HepG2 (cell line): ENCODE measurements around the gene MEGF6. TPM values are rescaled to one million over a fixed set of nuclear protein-coding genes. Genes with fewer than 3 reads are reported as not detected.

Experiments used
- ATAC-seq: fragments of 200-7000 bp; cut with Tn5 transposase; 3 replicates; pipeline ENCODE4 v1.9.1; 2020; ENCODE audit warnings: mild to moderate bottlenecking, moderate library complexity
- BruUV-seq: library from RNA; stranded (reverse); fragments of 400-500 nt; replicated peaks from 2 replicates; lab custom pipeline; 2021; lab: Mats Ljungman, UMichigan
- CTCF ChIA-PET: fragments of 300-600 bp; formaldehyde crosslinking; extraction: SDS; loops from one replicate; lab custom pipeline; 2021; ENCODE audit warnings: low total read pairs, inconsistent platforms, low intra/inter-chr PET ratio; lab: Yijun Ruan, JAX
- POLR2A ChIA-PET: fragments of 350-600 bp; sonication (Branson Sonifier 250); formaldehyde crosslinking; loops from one replicate; lab custom pipeline; 2020; ENCODE audit warnings: antibody characterized with exemption, inconsistent platforms; lab: Yijun Ruan, JAX
- DNase-seq: peaks from one replicate; pipeline ENCODE4 v3.0.0-alpha.2; 2015; ENCODE audit warnings: low spot score
- FAIRE-seq: peaks from 3 replicates; lab custom pipeline; 2011; peaks lifted over from hg19 to GRCh38; lab: Jason Lieb, UNC
- H2AFZ ChIP-seq: one replicate; pipeline ENCODE4 v1.6.1; 2011; ENCODE audit warnings: low read length, inconsistent platforms
- H3K27ac ChIP-seq: fragments of 300-600 bp; 3 replicates; pipeline ENCODE4 v1.8.0; 2011; ENCODE audit warnings: mixed run types, mild to moderate bottlenecking, mixed read lengths, low read length, inconsistent platforms; ENCODE audit not compliant: insufficient read depth; ENCODE audit errors: extremely low read length
- H3K27me3 ChIP-seq, 2 experiments: fragments of 200-600 bp in 1 of 2; 2 replicates in 1 of 2; 3 replicates in 1 of 2; pipeline versions ENCODE4 v1.6.0 to v1.8.0; 2011; ENCODE audit warnings: low read length in 2 of 2, mild to moderate bottlenecking in 2 of 2, moderate library complexity in 2 of 2, inconsistent platforms in 1 of 2; ENCODE audit not compliant: insufficient read depth in 2 of 2, control insufficient read depth in 1 of 2
- H3K36me3 ChIP-seq, 2 experiments: fragments of 200-600 bp in 1 of 2; replicated peaks in 1 of 2; 2 replicates in 1 of 2; 3 replicates in 1 of 2; pipeline versions ENCODE4 v1.5.1 to v1.8.0; 2011; ENCODE audit warnings: low read length in 2 of 2, inconsistent platforms in 1 of 2; ENCODE audit not compliant: insufficient read depth in 2 of 2, control insufficient read depth in 1 of 2
- H3K4me1 ChIP-seq: 2 replicates; pipeline ENCODE4 v1.5.1; 2012; ENCODE audit warnings: low read length, inconsistent platforms; ENCODE audit not compliant: insufficient read depth
- H3K4me2 ChIP-seq: 2 replicates; pipeline ENCODE4 v1.6.0; 2011; ENCODE audit warnings: low read depth, low read length, inconsistent platforms
- H3K4me3 ChIP-seq, 3 experiments: fragments of 200-600 bp in 1 of 3; sonication (generic), shearing (Covaris generic) in 1 of 3; replicated peaks in 1 of 3; 2 replicates each; pipeline ENCODE4 v1.5.1; 2011 to 2016; ENCODE audit warnings: low read length in 3 of 3, inconsistent platforms in 2 of 3, low read depth in 2 of 3, mild to moderate bottlenecking in 2 of 3, control low read depth in 1 of 3, mixed read lengths in 1 of 3; ENCODE audit not compliant: insufficient read depth in 1 of 3
- H3K79me2 ChIP-seq: one replicate; pipeline ENCODE4 v1.6.1; 2011; ENCODE audit warnings: low read length, inconsistent platforms; ENCODE audit not compliant: insufficient read depth
- H3K9ac ChIP-seq: 2 replicates; pipeline ENCODE4 v1.6.0; 2011; ENCODE audit warnings: mild to moderate bottlenecking, low read depth, low read length, inconsistent platforms; ENCODE audit not compliant: insufficient read depth
- H3K9me3 ChIP-seq: 2 replicates; pipeline ENCODE4 v1.5.1; 2012; ENCODE audit warnings: mild to moderate bottlenecking, low read length
- H4K20me1 ChIP-seq: 2 replicates; pipeline ENCODE4 v1.6.0; 2011; ENCODE audit warnings: inconsistent platforms, mild to moderate bottlenecking, low read length, moderate library complexity; ENCODE audit not compliant: insufficient read depth
- AGO2 ChIP-seq: fragments of 200-400 bp; formaldehyde crosslinking; optimal IDR thresholded peaks from 2 replicates; pipeline ENCODE3; 2017; ENCODE audit warnings: mild to moderate bottlenecking, low read depth, low read length, moderate library complexity
- NBN ChIP-seq: fragments of 450-650 bp; conservative IDR thresholded peaks from 2 replicates; pipeline ENCODE4 v1.6.1; 2017
- POLR2G ChIP-seq: fragments of 200-400 bp; formaldehyde crosslinking; IDR thresholded peaks from 2 replicates; pipeline ENCODE4 v1.6.1; 2018; ENCODE audit warnings: mild to moderate bottlenecking, low read depth, low read length, moderate library complexity
- SRF ChIP-seq: IDR thresholded peaks from 2 replicates; pipeline ENCODE4 v1.6.1; 2011; ENCODE audit warnings: mild to moderate bottlenecking, low read depth, low read length, moderate library complexity
- SRSF9 ChIP-seq: fragments of 200-400 bp; formaldehyde crosslinking; IDR thresholded peaks from 2 replicates; pipeline ENCODE4 v1.6.1; 2018; ENCODE audit warnings: borderline replicate concordance, mild to moderate bottlenecking, low read depth, low read length; ENCODE audit not compliant: insufficient read depth, poor library complexity, severe bottlenecking
- TBX3 ChIP-seq: fragments of 450-650 bp; IDR thresholded peaks from 2 replicates; pipeline ENCODE4 v1.6.1; 2017; ENCODE audit warnings: antibody characterized with exemption, mild to moderate bottlenecking, inconsistent platforms, borderline replicate concordance
- ZNF264 ChIP-seq: sonication (generic); formaldehyde crosslinking; IDR thresholded peaks from 2 replicates; pipeline ENCODE4 v1.4.0; 2020; ENCODE audit warnings: missing genetic modification reagents
- ZNF337 ChIP-seq: sonication (generic); formaldehyde crosslinking; IDR thresholded peaks from 2 replicates; pipeline ENCODE4 v1.5.1; 2020; ENCODE audit warnings: missing genetic modification reagents, low read depth, mild to moderate bottlenecking, borderline replicate concordance
- ZNF879 ChIP-seq: sonication (generic); formaldehyde crosslinking; IDR thresholded peaks from 2 replicates; pipeline ENCODE4 v1.8.1; 2023; ENCODE audit warnings: missing genetic modification reagents
- WGBS: methylation state at CpG from one replicate; pipeline ENCODE4 v1.1.6; 2017; ENCODE audit warnings: low lambda C conversion rate; 5-methylcytosine and 5-hydroxymethylcytosine counted together
- in situ Hi-C: cut with HindIII; loops from 2 replicates; pipeline ENCODE4 v1.10.0; 2017; ENCODE audit warnings: low pct_unique_long_range_greater_than_20kb; ENCODE audit not compliant: extremely low pct_ligation_motif_present
- intact Hi-C: fragments of 100-400 bp; cut with micrococcal nuclease; formaldehyde crosslinking; loops from one replicate; pipeline ENCODE4 v1.10.0; 2022; ENCODE audit not compliant: unreplicated experiment
- polyA plus RNA-seq, 8 experiments: library from polyadenylated mRNA; depleted of rRNA in 3 of 8; stranded (reverse) in 7 of 8; unstranded in 1 of 8; fragments of >200 nt; fragmentation: Illumina TruSeq in 4 of 8; extraction: Trizol in 4 of 8; gene quantifications; 2 replicates each; pipeline versions ENCODE4 v1.2.1 to v1.2.3, GENCODE V29; 2011 to 2016; ENCODE audit warnings: low read depth in 4 of 8, missing spikeins in 1 of 8, mixed read lengths in 1 of 8; ENCODE audit not compliant: insufficient read depth in 1 of 8
- total RNA-seq, 5 experiments: library from RNA; depleted of rRNA; stranded (reverse); fragments of >200 nt; fragmentation: Illumina TruSeq; extraction: Trizol; gene quantifications; 2 replicates each; pipeline ENCODE4 v1.2.3, GENCODE V29; 2016; ENCODE audit warnings: low read depth in 1 of 5

The MEGF6 gene
- total and polyA plus RNA-seq, 2 of the 13 experiments (the other 11 are each of a cell fraction or from before 2014, with no cell fraction given): 1.9 TPM

DNA sequence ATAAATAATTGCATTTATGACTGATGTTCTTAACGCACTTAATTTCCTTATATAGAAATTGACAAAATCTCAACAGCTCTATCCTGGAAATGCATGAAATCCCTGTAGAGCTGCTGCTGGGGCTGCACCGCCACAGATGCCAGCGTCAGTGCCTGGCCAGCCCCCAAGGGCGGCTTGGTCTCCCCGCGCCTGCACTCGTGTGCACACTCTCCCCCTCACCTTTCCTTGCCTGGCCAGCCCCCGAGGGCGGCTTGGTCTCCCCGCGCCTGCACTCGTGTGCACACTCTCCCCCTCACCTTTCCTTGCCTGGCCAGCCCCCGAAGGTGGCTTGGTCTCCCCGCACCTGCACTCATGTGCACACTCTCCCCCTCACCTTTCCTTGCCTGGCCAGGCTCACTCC lies 24.8 kb upstream of the MEGF6 start:
- 95% methylated on average over 14 of the region's 14 CpGs for WGBS
- no TSS peak for BruUV-seq

DNA sequence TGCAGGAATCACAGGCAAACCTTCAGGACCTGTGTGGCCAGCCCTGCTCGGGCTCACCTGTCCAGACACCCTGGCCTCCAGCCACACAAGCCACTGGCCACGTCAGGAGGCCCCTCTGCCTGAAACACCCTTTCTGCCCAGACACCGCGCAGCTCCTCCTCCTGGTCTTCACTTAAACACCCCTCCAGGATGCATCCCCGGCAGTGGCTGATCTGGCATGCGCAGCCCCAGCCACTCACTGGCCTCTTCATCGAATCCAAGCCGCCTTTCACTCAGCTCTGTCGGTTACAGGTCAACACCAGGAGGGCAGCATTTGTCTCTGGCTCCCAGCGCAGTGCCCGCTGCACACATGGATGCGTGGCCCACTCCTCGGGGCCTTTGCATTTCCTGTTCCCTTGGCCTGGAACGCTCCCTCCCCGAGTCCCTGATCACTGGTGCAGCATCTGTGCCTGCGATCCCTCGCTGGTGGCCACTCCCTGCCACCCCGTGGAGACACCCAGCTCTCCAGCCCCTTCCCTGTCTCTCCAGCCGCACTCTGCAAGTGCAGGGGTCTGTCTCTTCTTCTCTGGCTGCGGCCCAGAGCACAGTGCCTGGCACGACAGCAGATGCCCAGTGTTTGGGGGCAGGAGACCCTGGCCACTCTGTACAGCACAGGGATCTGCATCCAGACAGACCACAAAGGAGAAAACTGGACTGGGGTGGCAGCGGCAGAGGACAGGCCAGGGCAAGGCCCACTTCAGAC lies 22.9 kb upstream of the MEGF6 start:
- Histone ChIP-seq H3K9ac (no peak overlapping the region), H3K4me3 (no peak overlapping the region), H3K4me1 (no peaks in the 10 kb centered on the region), H3K4me2 (no peak overlapping the region), H3K27me3 (no peaks in the 10 kb centered on the region), H2AFZ (no peak overlapping the region), H3K9me3 (no peaks in the 10 kb centered on the region), H3K36me3 (peaks cover 24 to 62% of the 10 kb centered on the region in 2 experiments; a peak in 4 of 5 replicates), H3K79me2 (no peaks in the 10 kb centered on the region), H4K20me1 (no peaks in the 10 kb centered on the region), H3K27ac (no peak overlapping the region)
- no peak for TF ChIP-seq ZNF264 (CRISPR knock-in tag)
- no peak for TF ChIP-seq TBX3
- no peak for TF ChIP-seq SRF
- peak; percentile 46 for TF ChIP-seq AGO2
- in situ Hi-C loops (no loop called here), intact Hi-C loops (no loop called here)
- FAIRE-seq (no peak), DNase-seq (no peak), ATAC-seq (no peak)
- CTCF ChIA-PET: no interaction called here
- no TSS peak for BruUV-seq
- POLR2A ChIA-PET: no interaction called here
- WGBS: 94% methylated on average over 20 of the region's 22 CpGs

More for the DNA sequence above, 24.8 kb upstream of the MEGF6 start:
- TF ChIP-seq ZNF879 (no peak), ZNF337 (no peak), POLR2G (no peak), NBN (no peak), SRSF9 (no peak)
- DNase-seq (no peak), ATAC-seq (no peak), FAIRE-seq (no peak)
- in situ Hi-C loops: no loop called here
- Histone ChIP-seq H4K20me1 (no peaks in the 10 kb centered on the region), H3K4me3 (no peak overlapping the region), H3K27me3 (no peaks in the 10 kb centered on the region), H3K9me3 (no peaks in the 10 kb centered on the region), H3K4me2 (no peak overlapping the region), H3K79me2 (no peaks in the 10 kb centered on the region), H3K9ac (no peak overlapping the region), H3K4me1 (no peaks in the 10 kb centered on the region), H3K27ac (no peak overlapping the region), H2AFZ (no peak overlapping the region), H3K36me3 (peaks cover 17 to 54% of the 10 kb centered on the region in 2 experiments; a peak in 4 of 5 replicates)
- POLR2A ChIA-PET: no interaction called here
- intact Hi-C loops: no loop called here
- CTCF ChIA-PET: no interaction called here
